OCI-LY1 (cell line): Measurements from ENCODE around the gene COX6B2.

Experiments
- H2AFZ ChIP-seq: fragments of 200-600 bp; sonication (generic), shearing (Covaris generic); 2 replicates; pipeline ENCODE4 v1.6.0; 2014; ENCODE audit warnings: antibody characterized with exemption, mild to moderate bottlenecking, low read length
- H3F3A ChIP-seq: fragments of 200-600 bp; sonication (generic), shearing (Covaris generic); 2 replicates; pipeline ENCODE4 v1.6.0; 2014; ENCODE audit warnings: mild to moderate bottlenecking, antibody characterized with exemption, low read length, moderate library complexity; ENCODE audit not compliant: insufficient read depth
- H3K27ac ChIP-seq: fragments of 200-600 bp; sonication (generic); 2 replicates; pipeline ENCODE4 v1.5.1; 2014; ENCODE audit warnings: low read length, mixed run types, mild to moderate bottlenecking, low read depth; ENCODE audit not compliant: poor library complexity, severe bottlenecking
- H3K27me3 ChIP-seq: fragments of 200-600 bp; sonication (generic); 2 replicates; pipeline ENCODE4 v1.6.0; 2014; ENCODE audit warnings: antibody characterized with exemption, mild to moderate bottlenecking, low read length, moderate library complexity; ENCODE audit not compliant: insufficient read depth
- H3K36me3 ChIP-seq: fragments of 200-600 bp; sonication (generic); 2 replicates; pipeline ENCODE4 v1.6.1; 2014; ENCODE audit warnings: mild to moderate bottlenecking, antibody characterized with exemption, low read length, moderate library complexity, mixed read lengths; ENCODE audit not compliant: insufficient read depth
- H3K4me1 ChIP-seq: fragments of 200-600 bp; sonication (generic); 2 replicates; pipeline ENCODE4 v1.5.1; 2014; ENCODE audit warnings: mild to moderate bottlenecking, low read length, moderate library complexity; ENCODE audit not compliant: insufficient read depth, severe bottlenecking
- H3K4me2 ChIP-seq: fragments of 200-600 bp; sonication (generic), shearing (Covaris generic); 2 replicates; pipeline ENCODE4 v1.6.1; 2014; ENCODE audit warnings: low read length
- H3K4me3 ChIP-seq: fragments of 200-600 bp; sonication (generic); 2 replicates; pipeline ENCODE4 v1.5.1; 2014; ENCODE audit warnings: low read length, low read depth, mild to moderate bottlenecking, mixed read lengths; ENCODE audit not compliant: poor library complexity, severe bottlenecking
- H3K79me2 ChIP-seq: fragments of 200-600 bp; shearing (Covaris generic); 2 replicates; pipeline ENCODE4 v1.6.1; 2016; ENCODE audit warnings: mixed run types, low read length, mixed read lengths; ENCODE audit not compliant: insufficient read depth
- H3K9ac ChIP-seq: fragments of 200-600 bp; sonication (generic), shearing (Covaris generic); 2 replicates; pipeline ENCODE4 v1.6.1; 2014; ENCODE audit warnings: mild to moderate bottlenecking, low read length, mixed read lengths
- H3K9me2 ChIP-seq: fragments of 200-600 bp; sonication (generic), shearing (Covaris generic); 2 replicates; pipeline ENCODE4 v1.6.1; 2014; ENCODE audit warnings: low read depth, mild to moderate bottlenecking, low read length, mixed read lengths
- H3K9me3 ChIP-seq: fragments of 200-600 bp; shearing (Covaris generic); 2 replicates; pipeline ENCODE4 v1.6.1; 2014; ENCODE audit warnings: low read length, mixed read lengths
- H4K20me1 ChIP-seq: fragments of 200-600 bp; sonication (generic), shearing (Covaris generic); 2 replicates; pipeline ENCODE4 v1.6.0; 2016; ENCODE audit warnings: mild to moderate bottlenecking, low read length; ENCODE audit not compliant: insufficient read depth
- CTCF ChIP-seq: fragments of 200-600 bp; sonication (generic), shearing (Covaris generic); IDR thresholded peaks from 2 replicates; pipeline ENCODE4 v1.5.1; 2017; ENCODE audit warnings: mild to moderate bottlenecking, antibody characterized with exemption, low read length, moderate library complexity, mixed read lengths
- EZH2 ChIP-seq: fragments of 200-600 bp; sonication (generic), shearing (Covaris generic); IDR thresholded peaks from 2 replicates; pipeline ENCODE4 v1.8.0; 2017; ENCODE audit warnings: borderline replicate concordance, mixed run types, mild to moderate bottlenecking, antibody characterized with exemption, low read length, moderate library complexity, mixed read lengths

COX6B2 gene

GRCh38 chr19:55391702-55392615 is 37.4 kb upstream of the COX6B2 start:
- Histone ChIP-seq H3K9ac (no peak overlapping the region), H3K27ac (no peak overlapping the region), H3K79me2 (no peaks in the 10 kb centered on the region), H3K36me3 (peaks cover 41% of the 10 kb centered on the region), H4K20me1 (no peaks in the 10 kb centered on the region), H3K9me2 (no peaks in the 10 kb centered on the region), H2AFZ (no peak overlapping the region), H3K4me1 (peaks cover 25% of the 10 kb centered on the region), H3F3A (no peaks in the 10 kb centered on the region), H3K9me3 (no peaks in the 10 kb centered on the region), H3K4me2 (no peak overlapping the region), H3K4me3 (no peak overlapping the region), H3K27me3 (no peaks in the 10 kb centered on the region)
- TF ChIP-seq CTCF = no peak
- no peak for TF ChIP-seq EZH2

GRCh38 chr19:55391191-55391670 is 36.7 kb upstream of the COX6B2 start:
- Histone ChIP-seq H4K20me1 (no peaks in the 10 kb centered on the region), H2AFZ (no peak overlapping the region), H3F3A (no peaks in the 10 kb centered on the region), H3K36me3 (peaks cover 48% of the 10 kb centered on the region), H3K27me3 (no peaks in the 10 kb centered on the region), H3K27ac (no peak overlapping the region), H3K9me2 (no peaks in the 10 kb centered on the region), H3K9ac (no peak overlapping the region), H3K4me2 (no peak overlapping the region), H3K9me3 (no peaks in the 10 kb centered on the region), H3K79me2 (no peaks in the 10 kb centered on the region), H3K4me1 (peaks cover 31% of the 10 kb centered on the region), H3K4me3 (no peak overlapping the region)
- no peak for TF ChIP-seq CTCF
- TF ChIP-seq EZH2 = no peak

GRCh38 chr19:55390461-55390880 is 36.0 kb upstream of the COX6B2 start:
- Histone ChIP-seq H3F3A (no peaks in the 10 kb centered on the region), H3K9ac (no peak overlapping the region), H3K4me3 (no peak overlapping the region), H3K27ac (no peak overlapping the region), H4K20me1 (no peaks in the 10 kb centered on the region), H3K36me3 (peaks cover 52% of the 10 kb centered on the region), H3K9me3 (no peaks in the 10 kb centered on the region), H3K79me2 (no peaks in the 10 kb centered on the region), H3K9me2 (no peaks in the 10 kb centered on the region), H3K27me3 (no peaks in the 10 kb centered on the region), H3K4me2 (no peak overlapping the region), H2AFZ (no peak overlapping the region), H3K4me1 (peaks cover 31% of the 10 kb centered on the region)
- TF ChIP-seq CTCF = no peak
- no peak for TF ChIP-seq EZH2
